NCI-H2081 (cell line): ENCODE data around the gene PRKCE.

Experiments used
- DNase-seq, 2 experiments: peaks; one replicate each; lab custom pipeline; 2025; lab: John Stamatoyannopoulos, UW

Gene PRKCE

GRCh38 chr2:45651415-45652089 is at the start of gene PRKCE:
TSS of gene PRKCE (plus strand) at chr2:45651675.
- DNase-seq = peak; percentile 41 to 50

- no peak for DNase-seq
Measured at GRCh38 chr2:45602624-45603023, 48.9 kb upstream of the PRKCE start.

- no peak for DNase-seq
Measured at GRCh38 chr2:45605116-45605515, 46.4 kb upstream of the PRKCE start.

GRCh38 chr2:45606796-45607195 is 44.7 kb upstream of the PRKCE start:
- DNase-seq = no peak

GRCh38 chr2:45607701-45608100 is 43.8 kb upstream of the PRKCE start:
- peak in 1 of 2 experiments; percentile 35 for DNase-seq

- DNase-seq = peak; percentile 61 to 88
Measured at GRCh38 chr2:45610281-45611019, 41.0 kb upstream of the PRKCE start.

GRCh38 chr2:45611020-45611859 is 40.2 kb upstream of the PRKCE start, which contains the start of gene SRBD1:
TSS of gene SRBD1 (minus strand) at chr2:45611267. CDS start at chr2:45605441, 5,826 bp downstream.
- DNase-seq = peak; percentile 97 to 98

GRCh38 chr2:45612285-45612684 is 39.2 kb upstream of the PRKCE start:
- DNase-seq = no peak

GRCh38 chr2:45612731-45613130 is 38.7 kb upstream of the PRKCE start:
- no peak for DNase-seq

GRCh38 chr2:45614330-45614729 is 37.1 kb upstream of the PRKCE start:
- no peak for DNase-seq

- no peak for DNase-seq
Measured at GRCh38 chr2:45614871-45615415, 36.5 kb upstream of the PRKCE start.

GRCh38 chr2:45616658-45617411 is 34.6 kb upstream of the PRKCE start:
- no peak for DNase-seq

GRCh38 chr2:45617496-45617895 is 34.0 kb upstream of the PRKCE start:
- no peak for DNase-seq

- DNase-seq = no peak
Measured at GRCh38 chr2:45622336-45623075, 29.0 kb upstream of the PRKCE start.

- no peak for DNase-seq
Measured at GRCh38 chr2:45623098-45623497, 28.4 kb upstream of the PRKCE start.

GRCh38 chr2:45625824-45626223 is 25.7 kb upstream of the PRKCE start:
- no peak for DNase-seq

- DNase-seq = peak; percentile 42 to 61
Measured at GRCh38 chr2:45626387-45627221, 24.9 kb upstream of the PRKCE start.

- DNase-seq = no peak
Measured at GRCh38 chr2:45627911-45628310, 23.6 kb upstream of the PRKCE start.

GRCh38 chr2:45629971-45630370 is 21.5 kb upstream of the PRKCE start:
- no peak for DNase-seq

- DNase-seq = no peak
Measured at GRCh38 chr2:45631319-45631718, 20.2 kb upstream of the PRKCE start.
